GM12872 (cell line): ENCODE results near the gene LAMB1.

Experiments
- TF ChIP-seq, protein P1 (sequence below): IDR thresholded peaks from 3 replicates; pipeline ENCODE4 v1.5.1; 2011; ENCODE audit warnings: low read depth, mild to moderate bottlenecking, low read length, moderate library complexity; ENCODE audit not compliant: insufficient read depth

The LAMB1 gene

DNA sequence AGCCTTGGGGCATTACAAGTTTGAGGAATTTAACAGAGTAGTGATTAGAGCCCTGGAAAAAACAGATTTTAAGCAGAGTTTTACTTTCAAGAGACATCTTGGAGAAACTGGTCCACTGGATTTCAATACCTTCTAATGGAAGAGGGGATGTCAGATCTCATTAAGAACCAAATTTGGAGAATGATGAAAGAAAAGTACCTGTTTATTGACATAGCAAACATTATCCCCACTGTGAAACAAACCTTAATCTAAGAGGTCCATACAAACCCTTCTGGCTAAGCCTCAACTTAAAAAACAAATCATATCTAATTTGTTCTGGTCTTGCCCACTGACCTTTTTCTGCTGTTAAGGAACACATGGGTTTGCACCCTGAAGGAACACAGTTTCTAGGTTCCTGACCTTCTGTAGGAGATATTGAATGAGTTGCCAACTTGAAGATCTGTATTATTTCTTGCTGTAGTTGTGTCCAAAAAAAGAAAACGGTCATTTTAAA, 53.5 kb downstream of the LAMB1 start:
- TF ChIP-seq, protein P1, sequence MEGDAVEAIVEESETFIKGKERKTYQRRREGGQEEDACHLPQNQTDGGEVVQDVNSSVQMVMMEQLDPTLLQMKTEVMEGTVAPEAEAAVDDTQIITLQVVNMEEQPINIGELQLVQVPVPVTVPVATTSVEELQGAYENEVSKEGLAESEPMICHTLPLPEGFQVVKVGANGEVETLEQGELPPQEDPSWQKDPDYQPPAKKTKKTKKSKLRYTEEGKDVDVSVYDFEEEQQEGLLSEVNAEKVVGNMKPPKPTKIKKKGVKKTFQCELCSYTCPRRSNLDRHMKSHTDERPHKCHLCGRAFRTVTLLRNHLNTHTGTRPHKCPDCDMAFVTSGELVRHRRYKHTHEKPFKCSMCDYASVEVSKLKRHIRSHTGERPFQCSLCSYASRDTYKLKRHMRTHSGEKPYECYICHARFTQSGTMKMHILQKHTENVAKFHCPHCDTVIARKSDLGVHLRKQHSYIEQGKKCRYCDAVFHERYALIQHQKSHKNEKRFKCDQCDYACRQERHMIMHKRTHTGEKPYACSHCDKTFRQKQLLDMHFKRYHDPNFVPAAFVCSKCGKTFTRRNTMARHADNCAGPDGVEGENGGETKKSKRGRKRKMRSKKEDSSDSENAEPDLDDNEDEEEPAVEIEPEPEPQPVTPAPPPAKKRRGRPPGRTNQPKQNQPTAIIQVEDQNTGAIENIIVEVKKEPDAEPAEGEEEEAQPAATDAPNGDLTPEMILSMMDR: no peak

GRCh38 chr7:107948645-107949442, 54.1 kb downstream of the LAMB1 start:
- TF ChIP-seq, protein P1: no peak

GRCh38 chr7:107946881-107947280, 56.1 kb downstream of the LAMB1 start:
- TF ChIP-seq, protein P1: no peak

DNA sequence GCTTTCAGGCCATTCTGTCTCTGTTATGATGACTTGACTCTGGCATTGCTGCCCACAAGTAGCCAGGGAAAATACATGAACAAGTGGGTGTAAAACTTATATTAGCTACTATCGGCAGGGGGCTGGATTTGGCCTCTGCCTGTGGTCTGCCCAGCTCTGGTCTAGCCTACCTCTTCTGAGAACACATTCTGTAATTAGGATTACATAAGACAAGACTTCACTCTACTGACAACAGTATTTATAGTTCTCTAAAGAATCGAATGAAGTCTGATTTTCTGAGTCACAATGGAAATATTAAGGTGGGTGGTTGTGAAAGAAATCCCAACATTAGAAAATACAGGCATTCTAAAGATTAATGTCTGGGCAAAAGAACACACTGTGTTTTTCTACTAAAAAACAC, 56.5 kb downstream of the LAMB1 start:
- TF ChIP-seq, protein P1: no peak

GRCh38 chr7:107945332-107945731, 57.6 kb downstream of the LAMB1 start:
- TF ChIP-seq, protein P1: no peak

DNA sequence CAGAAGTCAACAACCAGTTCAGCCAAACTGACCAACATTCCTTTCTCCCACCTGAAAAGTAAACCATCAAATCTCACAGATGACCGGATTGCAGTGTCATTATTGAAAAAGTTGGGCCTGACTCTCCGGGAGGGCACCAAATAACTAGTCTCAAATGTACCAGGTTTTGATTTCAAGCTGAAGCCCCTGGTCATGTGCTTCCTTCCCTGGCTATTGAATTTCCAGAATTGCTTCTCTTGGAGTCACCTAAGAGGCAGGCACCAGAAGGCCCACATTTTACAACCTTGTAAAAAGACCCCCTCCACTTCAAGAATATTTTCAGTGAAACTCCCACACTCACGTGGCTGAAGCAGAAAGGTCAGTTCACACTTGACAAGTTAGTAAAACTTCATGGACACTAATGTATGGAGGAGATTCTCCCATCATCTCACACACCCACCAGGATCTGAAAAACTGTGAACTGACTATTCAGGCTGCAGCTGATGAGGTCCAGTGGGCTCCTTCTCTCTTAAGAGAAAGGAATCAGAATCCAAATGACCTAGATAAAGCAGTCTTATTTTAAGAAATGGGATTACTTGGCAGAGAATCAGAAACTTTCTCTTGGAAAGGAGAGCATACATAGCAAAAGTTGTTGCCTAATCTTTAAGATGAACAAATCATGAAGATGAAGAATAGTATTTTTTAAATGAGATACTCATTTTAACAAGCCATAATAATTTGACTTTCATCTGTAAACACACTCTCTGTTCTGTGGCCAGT, 58.4 kb downstream of the LAMB1 start:
- TF ChIP-seq, protein P1: no peak

- TF ChIP-seq, protein P1: no peak
Measured at GRCh38 chr7:107943018-107943417, 59.9 kb downstream of the LAMB1 start.
